H1 (cell line): Measurements from ENCODE around the gene DNAL1. TPM values are rescaled to one million over a fixed set of nuclear protein-coding genes. Genes with fewer than 3 reads are reported as not detected.

Experiments used
- ASH2L ChIP-seq: fragments of 200-600, 300-600 bp; sonication (generic); IDR thresholded peaks from one replicate; pipeline ENCODE4 v1.7.1; 2017; ENCODE audit warnings: low read length
- BACH1 ChIP-seq: IDR thresholded peaks from 2 replicates; pipeline ENCODE4 v1.6.1; 2012; ENCODE audit warnings: low read length, improper control_type of control experiment
- E2F6 ChIP-seq: IDR thresholded peaks from 2 replicates; pipeline ENCODE4 v1.6.1; 2012; ENCODE audit warnings: inconsistent platforms
- EGR1 ChIP-seq: IDR thresholded peaks from 2 replicates; pipeline ENCODE4 v1.6.1; 2011; ENCODE audit warnings: low read depth, low read length, borderline replicate concordance
- EP300 ChIP-seq, 2 experiments: IDR thresholded peaks; 1 replicate in 1 of 2; 2 replicates in 1 of 2; pipeline ENCODE4 v1.6.1; 2011 to 2012; ENCODE audit warnings: low read depth in 2 of 2, low read length in 2 of 2, mild to moderate bottlenecking in 2 of 2, borderline replicate concordance in 1 of 2, inconsistent platforms in 1 of 2, moderate library complexity in 1 of 2
- EZH2 ChIP-seq: fragments of 200-600 bp; sonication (generic); IDR thresholded peaks from 2 replicates; pipeline ENCODE4 v1.7.1; 2012; ENCODE audit warnings: low read depth, mild to moderate bottlenecking, moderate library complexity, low read length, inconsistent platforms; ENCODE audit not compliant: severe bottlenecking
- HDAC6 ChIP-seq: IDR thresholded peaks from one replicate; pipeline ENCODE4 v1.7.1; 2012; ENCODE audit warnings: low read depth, mild to moderate bottlenecking, inconsistent platforms, low read length, moderate library complexity
- JUN ChIP-seq: IDR thresholded peaks from 2 replicates; pipeline ENCODE4 v1.6.1; 2011; ENCODE audit warnings: low read depth, mild to moderate bottlenecking, improper control_type of control experiment, low read length
- KDM4A ChIP-seq: IDR thresholded peaks from one replicate; pipeline ENCODE4 v1.7.1; 2012; ENCODE audit warnings: low read depth, mild to moderate bottlenecking, moderate library complexity, low read length, inconsistent platforms; ENCODE audit not compliant: severe bottlenecking
- MAFK ChIP-seq: IDR thresholded peaks from 2 replicates; pipeline ENCODE4 v1.6.1; 2012; ENCODE audit warnings: low read depth, mild to moderate bottlenecking, improper control_type of control experiment, low read length
- PHF8 ChIP-seq: fragments of 200-600 bp; sonication (generic); conservative IDR thresholded peaks from 2 replicates; pipeline ENCODE4 v1.7.1; 2012; ENCODE audit warnings: low read depth, mild to moderate bottlenecking, inconsistent platforms, low read length, moderate library complexity
- RAD21 ChIP-seq, 2 experiments: IDR thresholded peaks in 1 of 2; conservative IDR thresholded peaks in 1 of 2; 2 replicates each; pipeline ENCODE4 v1.6.1; 2011; ENCODE audit warnings: low read depth in 2 of 2, low read length in 2 of 2, improper control_type of control experiment in 1 of 2, inconsistent platforms in 1 of 2, mild to moderate bottlenecking in 1 of 2, moderate library complexity in 1 of 2
- RBBP5 ChIP-seq: IDR thresholded peaks from 2 replicates; pipeline ENCODE4 v1.7.1; 2012; ENCODE audit warnings: low read depth, mild to moderate bottlenecking, inconsistent platforms, low read length, moderate library complexity, borderline replicate concordance
- RNF2 ChIP-seq: fragments of 200-900, 300-1000 bp; sonication (generic); IDR thresholded peaks from 2 replicates; pipeline ENCODE4 v1.7.1; 2016; ENCODE audit warnings: borderline replicate concordance, low read depth, mild to moderate bottlenecking, antibody characterized with exemption, low read length; ENCODE audit not compliant: poor library complexity, severe bottlenecking; ENCODE audit errors: missing control alignments
- SIRT6 ChIP-seq: IDR thresholded peaks from one replicate; pipeline ENCODE4 v1.7.1; 2012; ENCODE audit warnings: low read length, inconsistent platforms
- SP1 ChIP-seq: IDR thresholded peaks from 2 replicates; pipeline ENCODE4 v1.6.1; 2011; ENCODE audit warnings: low read depth, low read length
- SUZ12 ChIP-seq: fragments of 200-600 bp; sonication (generic); IDR thresholded peaks from 2 replicates; pipeline ENCODE4 v1.6.1; 2012; ENCODE audit warnings: mild to moderate bottlenecking, inconsistent platforms, low read length, moderate library complexity, mixed read lengths
- TAF7 ChIP-seq: optimal IDR thresholded peaks from 2 replicates; pipeline ENCODE3; 2011; ENCODE audit warnings: low read depth, mild to moderate bottlenecking, inconsistent platforms, low read length, moderate library complexity, borderline replicate concordance
- TBP ChIP-seq: IDR thresholded peaks from 2 replicates; pipeline ENCODE4 v1.6.1; 2011; ENCODE audit warnings: low read depth, low read length, improper control_type of control experiment
- ZNF274 ChIP-seq: IDR thresholded peaks from 2 replicates; pipeline ENCODE4 v1.7.0; 2012; ENCODE audit warnings: low read length, borderline replicate concordance; ENCODE audit errors: extremely low read depth
- polyA plus RNA-seq, 7 experiments: library from polyadenylated mRNA; depleted of rRNA in 3 of 7; stranded (reverse) in 5 of 7; unstranded in 2 of 7; fragments of >200 nt in 5 of 7; fragments of 200-250 nt in 2 of 7; gene quantifications; 1 replicate in 5 of 7; 2 replicates in 1 of 7; 4 replicates in 1 of 7; pipeline versions ENCODE4 v1.2.1 to v1.2.3, GENCODE V29; 2011 to 2013; ENCODE audit warnings: missing spikeins in 2 of 7, mixed read lengths in 2 of 7
- total RNA-seq: library from RNA; stranded (reverse); fragmentation: NEBNext Ultra II Directional; extraction: Animal tissue kit (Norgen Biotek cat#: 25700); gene quantifications from 2 replicates; pipeline ENCODE4 v1.2.1, GENCODE V29; 2021
- TF ChIP-seq, protein P1 (sequence below): IDR thresholded peaks from 2 replicates; pipeline ENCODE4 v1.6.1; 2011; ENCODE audit warnings: low read length, improper control_type of control experiment
- TF ChIP-seq, protein P2 (sequence below): IDR thresholded peaks from 2 replicates; pipeline ENCODE4 v1.6.1; 2012; ENCODE audit warnings: inconsistent platforms

DNAL1 gene
- total and polyA plus RNA-seq, 2 of the 8 experiments (the other 6 are each of a cell fraction or from before 2014, with no cell fraction given): 2.8 to 16.8 TPM

DNA sequence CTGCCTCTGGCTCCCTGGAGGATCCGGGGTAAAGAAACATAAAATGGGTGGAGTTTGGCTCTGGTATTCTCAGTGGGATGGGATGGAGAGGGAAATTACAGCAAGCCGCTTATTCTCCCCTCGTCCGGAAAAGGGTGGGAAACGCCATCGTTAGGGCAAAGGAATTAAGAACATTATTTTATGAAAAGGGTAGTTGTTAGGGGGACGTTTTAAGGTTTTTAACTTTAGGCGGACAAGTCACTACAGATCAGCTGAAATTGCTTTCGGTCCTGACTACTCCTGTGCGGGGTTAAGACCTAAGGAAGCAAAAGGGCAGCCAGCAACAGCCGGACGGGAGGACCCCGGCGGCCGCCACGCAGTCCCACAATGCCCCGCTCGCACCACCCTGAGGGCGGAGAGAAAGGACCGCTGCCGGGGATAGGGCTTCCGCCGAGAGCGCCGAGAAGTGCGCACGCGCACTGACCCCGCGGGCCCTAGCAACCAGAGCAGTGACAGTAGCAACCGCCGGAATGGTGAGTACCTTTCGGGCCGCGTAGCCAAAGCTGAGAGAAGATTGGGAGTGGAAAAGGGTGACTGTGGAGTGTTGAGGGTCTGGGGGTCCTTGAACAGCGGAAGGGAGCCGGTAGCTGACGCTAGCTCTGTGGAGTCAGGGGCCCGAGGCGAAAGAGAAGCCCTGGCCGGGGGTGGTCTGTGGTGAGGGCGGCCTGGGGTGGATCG lies at the start of gene DNAL1 (continued):
- TF ChIP-seq, protein P1, sequence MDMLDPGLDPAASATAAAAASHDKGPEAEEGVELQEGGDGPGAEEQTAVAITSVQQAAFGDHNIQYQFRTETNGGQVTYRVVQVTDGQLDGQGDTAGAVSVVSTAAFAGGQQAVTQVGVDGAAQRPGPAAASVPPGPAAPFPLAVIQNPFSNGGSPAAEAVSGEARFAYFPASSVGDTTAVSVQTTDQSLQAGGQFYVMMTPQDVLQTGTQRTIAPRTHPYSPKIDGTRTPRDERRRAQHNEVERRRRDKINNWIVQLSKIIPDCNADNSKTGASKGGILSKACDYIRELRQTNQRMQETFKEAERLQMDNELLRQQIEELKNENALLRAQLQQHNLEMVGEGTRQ: no peak
- TF ChIP-seq EGR1 (no peak), ASH2L (peak; percentile 70), E2F6 (peak; percentile 86), TBP (peak; percentile 61), BACH1 (no peak), RBBP5 (no peak), PHF8 (peak; percentile 52; the same call in 1 of the 2 replicates), RAD21 (IDR thresholded peaks at IDR 0.05 in 1 of 2, conservative IDR thresholded peaks at IDR 0.05 in 1 of 2; ENCODE audit: low read depth in 2 of 2, low read length in 2 of 2) (no peak), EP300 (IDR thresholded peaks at IDR 0.05; ENCODE audit: borderline replicate concordance in 1 of 2, low read depth in 2 of 2, low read length in 2 of 2) (no peak), HDAC6 (no peak), SIRT6 (no peak), MAFK (no peak), KDM4A (peak; percentile 79), SP1 (no peak), TAF7 (peak; percentile 59), EZH2 (no peak), SUZ12 (no peak), JUN (no peak), RNF2 (no peak), ZNF274 (no peak)
- TF ChIP-seq, protein P2, sequence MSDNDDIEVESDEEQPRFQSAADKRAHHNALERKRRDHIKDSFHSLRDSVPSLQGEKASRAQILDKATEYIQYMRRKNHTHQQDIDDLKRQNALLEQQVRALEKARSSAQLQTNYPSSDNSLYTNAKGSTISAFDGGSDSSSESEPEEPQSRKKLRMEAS: peak; percentile 74
